Measurements from ENCODE around the gene MMD2.

The MMD2 gene

DNA sequence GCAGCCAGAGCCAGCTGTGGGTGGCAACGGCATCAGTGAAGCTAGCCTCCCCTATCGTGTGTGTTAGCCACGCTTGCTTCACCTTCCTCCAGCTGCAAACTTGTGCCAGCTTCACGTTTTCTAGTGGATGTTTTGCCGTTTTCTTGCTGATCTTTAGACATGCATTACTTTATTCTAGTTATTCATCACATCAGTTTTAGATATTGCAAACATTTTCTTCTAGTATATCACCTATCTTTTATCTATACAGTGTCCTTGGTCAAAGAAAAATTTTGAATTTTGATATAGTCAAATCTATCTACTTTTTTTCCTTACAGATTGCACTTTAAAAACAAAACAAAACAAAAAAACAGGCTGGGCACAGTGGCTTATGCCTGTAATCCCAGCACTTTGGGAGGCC lies 90.5 kb downstream of the MMD2 start:
- no peak for DNase-seq (ENCODE audit: low spot score)

DNA sequence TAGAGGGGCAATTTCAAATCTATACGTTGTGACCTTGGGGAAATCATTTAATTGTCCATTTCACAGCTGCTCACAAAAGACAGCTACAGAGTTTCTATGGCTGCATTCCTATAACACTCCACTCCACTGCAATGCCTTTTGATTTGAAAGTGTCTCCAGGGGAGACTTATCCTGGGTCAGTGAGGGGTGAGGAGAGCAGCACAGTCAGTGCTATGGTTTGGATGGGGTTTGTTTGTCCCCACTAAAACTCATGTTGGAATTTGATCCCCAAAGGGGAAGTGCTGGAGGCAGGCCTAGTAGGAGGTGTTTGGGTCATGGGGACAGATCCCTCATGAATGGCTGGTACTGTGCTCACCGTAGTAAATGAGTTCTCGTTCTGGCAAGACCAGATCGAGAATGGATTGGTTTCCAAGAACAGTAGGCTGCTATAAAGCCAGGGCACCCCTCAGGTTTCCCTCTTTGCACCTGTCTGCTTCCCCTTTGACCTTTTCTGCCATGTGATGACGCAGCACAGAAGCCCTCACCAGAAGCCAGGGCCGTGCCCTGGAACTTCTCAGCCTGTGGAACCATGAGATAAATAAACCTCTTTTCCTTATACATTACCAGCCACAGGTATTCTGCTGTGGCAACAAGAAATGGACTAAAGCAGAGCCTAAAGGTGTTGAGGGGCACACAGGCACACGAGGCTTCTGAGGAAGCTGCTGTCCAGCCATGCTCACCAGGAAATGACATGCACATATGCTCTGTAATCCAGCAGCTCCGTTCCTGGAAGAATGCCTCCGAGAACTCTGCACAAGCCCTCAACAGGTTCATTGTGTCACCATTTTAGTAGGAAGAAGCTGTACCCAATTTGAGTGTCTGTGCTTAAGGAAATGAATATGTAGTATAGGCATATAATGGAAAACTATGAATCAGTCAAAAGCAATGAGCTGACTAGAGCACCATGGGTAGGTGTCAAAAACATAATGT lies 92.2 kb downstream of the MMD2 start:
- no peak for DNase-seq (ENCODE audit: low spot score)

GRCh38 chr7:4862156-4862555 lies 96.8 kb downstream of the MMD2 start:
- no peak for DNase-seq (ENCODE audit: low spot score)

GRCh38 chr7:4861673-4862072 lies 97.3 kb downstream of the MMD2 start, which contains the start of gene PAPOLB:
Gene PAPOLB, minus strand, starts transcription at chr7:4862030. Its CDS starts 220 bp downstream, at chr7:4861810.
- DNase-seq (ENCODE audit: low spot score), result no peak

DNA sequence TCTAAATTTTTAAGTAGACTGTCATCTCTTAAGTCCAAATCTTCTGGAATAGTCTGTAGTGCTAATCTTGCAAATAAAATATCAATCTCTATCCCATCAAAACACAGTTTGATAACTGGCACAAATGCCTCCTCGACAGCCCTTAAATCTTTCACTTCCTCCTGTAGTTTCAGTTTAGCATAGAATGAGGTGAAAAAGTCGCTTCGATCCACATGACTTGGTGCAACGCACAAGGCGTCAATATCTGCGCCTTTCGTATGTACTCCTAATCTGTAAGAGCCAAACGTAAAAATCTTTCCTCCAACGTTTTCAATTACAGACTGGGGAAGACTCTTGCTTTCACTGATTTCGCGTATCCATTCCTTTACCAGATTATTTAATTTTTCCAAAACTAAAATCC lies 97.8 kb downstream of the MMD2 start:
- no peak for DNase-seq (ENCODE audit: low spot score)

DNA sequence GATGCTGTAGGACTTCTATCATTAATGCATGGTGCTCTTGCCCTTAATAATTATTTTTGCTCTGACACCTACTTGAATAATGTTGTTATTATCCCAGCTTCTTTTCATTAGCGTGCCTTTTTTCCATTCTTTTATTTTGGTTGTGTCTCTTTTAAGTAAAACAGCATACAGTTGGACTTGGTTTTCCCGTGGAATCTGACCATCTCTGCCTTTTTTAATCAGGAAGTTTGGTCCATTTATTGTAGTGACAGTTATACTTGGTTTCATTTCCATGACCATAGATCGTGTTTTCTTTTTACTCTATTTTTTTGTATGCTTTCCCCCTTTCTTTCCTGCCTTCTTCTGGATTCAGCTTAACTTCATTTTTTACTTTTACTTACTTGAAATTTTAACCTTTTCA lies 101.8 kb downstream of the MMD2 start:
- no peak for DNase-seq (ENCODE audit: low spot score)

DNA sequence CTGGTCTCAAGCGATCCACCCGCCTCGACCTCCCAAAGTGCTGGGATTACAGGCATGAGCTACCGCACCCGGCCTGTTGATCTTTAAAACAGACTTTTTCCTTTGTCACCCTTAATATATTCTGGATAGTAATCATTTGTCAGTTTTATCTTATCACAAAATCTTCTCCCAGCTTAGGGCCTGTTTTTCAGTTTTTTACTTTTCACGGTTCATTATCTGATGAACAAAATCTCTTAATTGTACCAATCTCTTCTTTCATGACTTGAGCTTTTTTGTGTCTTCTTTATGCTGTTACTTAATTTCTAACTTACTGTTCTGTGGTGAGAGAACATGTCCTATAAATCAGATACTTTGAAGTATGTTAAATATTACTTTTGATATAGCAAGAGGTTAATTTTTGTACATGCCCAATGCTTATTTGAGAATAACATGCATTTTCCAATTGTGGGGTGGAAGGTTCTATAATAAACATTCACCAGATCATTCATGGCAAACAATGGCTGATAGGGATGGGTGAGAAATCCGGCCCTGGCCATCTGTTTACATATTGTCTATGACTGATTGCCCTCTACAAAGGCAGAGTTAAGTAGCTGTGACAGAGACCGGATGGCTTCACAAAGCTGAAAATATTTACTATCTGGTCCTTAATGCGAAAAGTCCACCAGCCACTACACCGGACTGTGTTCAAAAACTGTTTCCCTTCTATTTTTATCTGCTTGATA lies 102.5 kb downstream of the MMD2 start:
- no peak for DNase-seq (ENCODE audit: low spot score)

Measured in NAMALWA (cell line).